H1 (cell line): ENCODE data around the gene ECT2L. TPM values are rescaled to one million over a fixed set of nuclear protein-coding genes. Genes with fewer than 3 reads are reported as not detected.

ENCODE experiments used
- CHD7 ChIP-seq: fragments of 300-600 bp; sonication (generic); IDR thresholded peaks from 2 replicates; pipeline ENCODE4 v1.7.1; 2012; ENCODE audit warnings: low read length, moderate library complexity, mild to moderate bottlenecking, inconsistent platforms; ENCODE audit not compliant: insufficient replicate concordance
- KDM4A ChIP-seq: IDR thresholded peaks from one replicate; pipeline ENCODE4 v1.7.1; 2012; ENCODE audit warnings: low read depth, mild to moderate bottlenecking, moderate library complexity, low read length, inconsistent platforms; ENCODE audit not compliant: severe bottlenecking
- SP2 ChIP-seq: IDR thresholded peaks from 2 replicates; pipeline ENCODE4 v1.6.1; 2012; ENCODE audit warnings: mild to moderate bottlenecking, low read length, inconsistent platforms
- ZNF274 ChIP-seq: IDR thresholded peaks from 2 replicates; pipeline ENCODE4 v1.7.0; 2012; ENCODE audit warnings: low read length, borderline replicate concordance; ENCODE audit errors: extremely low read depth
- polyA plus RNA-seq, 7 experiments: library from polyadenylated mRNA; depleted of rRNA in 3 of 7; stranded (reverse) in 5 of 7; unstranded in 2 of 7; fragments of >200 nt in 5 of 7; fragments of 200-250 nt in 2 of 7; gene quantifications; 1 replicate in 5 of 7; 2 replicates in 1 of 7; 4 replicates in 1 of 7; pipeline versions ENCODE4 v1.2.1 to v1.2.3, GENCODE V29; 2011 to 2013; ENCODE audit warnings: missing spikeins in 2 of 7, mixed read lengths in 2 of 7
- total RNA-seq: library from RNA; stranded (reverse); fragmentation: NEBNext Ultra II Directional; extraction: Animal tissue kit (Norgen Biotek cat#: 25700); gene quantifications from 2 replicates; pipeline ENCODE4 v1.2.1, GENCODE V29; 2021

Gene ECT2L
- total and polyA plus RNA-seq, 2 of the 8 experiments (the other 6 are each of a cell fraction or from before 2014, with no cell fraction given), result not detected

- TF ChIP-seq CHD7, result no peak
- no peak for TF ChIP-seq ZNF274
- no peak for TF ChIP-seq SP2
- no peak for TF ChIP-seq KDM4A
Measured at GRCh38 chr6:138844192-138844591, 48.3 kb downstream of the ECT2L start (continued).
